Subcutaneous abdominal adipose tissue (tissue), 5 donors: ENCODE measurements around the gene MPRIP.

Experiments used
- H3K27ac ChIP-seq: one replicate; pipeline ENCODE4 v1.7.0; 2013; ENCODE audit warnings: low read depth, mild to moderate bottlenecking, inconsistent platforms, low read length, moderate library complexity
- H3K27me3 ChIP-seq, 5 donors: one replicate each; pipeline ENCODE4 v1.7.0; 2013; ENCODE audit warnings: low read length in 5 of 5, inconsistent platforms in 1 of 5; ENCODE audit not compliant: control insufficient read depth in 5 of 5, insufficient read depth in 4 of 5
- H3K36me3 ChIP-seq, 5 donors: one replicate each; pipeline ENCODE4 v1.7.0; 2013; ENCODE audit warnings: low read length in 5 of 5; ENCODE audit not compliant: control insufficient read depth in 5 of 5, insufficient read depth in 5 of 5
- H3K4me1 ChIP-seq, 5 donors: one replicate each; pipeline ENCODE4 v1.7.0; 2013; ENCODE audit warnings: low read length in 5 of 5, mild to moderate bottlenecking in 3 of 5, moderate library complexity in 1 of 5; ENCODE audit not compliant: control insufficient read depth in 5 of 5, insufficient read depth in 5 of 5
- H3K4me3 ChIP-seq, 5 donors: one replicate each; pipeline ENCODE4 v1.7.0; 2013; ENCODE audit warnings: low read length in 5 of 5, low read depth in 1 of 5
- H3K9ac ChIP-seq, 5 donors: one replicate each; pipeline ENCODE4 v1.7.0; 2013; ENCODE audit warnings: low read length in 5 of 5, mild to moderate bottlenecking in 4 of 5, moderate library complexity in 3 of 5
- H3K9me3 ChIP-seq, 5 donors: one replicate each; pipeline ENCODE4 v1.7.0; 2013; ENCODE audit warnings: low read length in 5 of 5; ENCODE audit not compliant: control insufficient read depth in 5 of 5
- donor health status: healthy.
- donor health status: healthy.
- donor health status: healthy.
- donor health status: healthy.
- donor health status: healthy.

The MPRIP gene

GRCh38 chr17:17175340-17175739, 133.1 kb downstream of the MPRIP start:
- H3K36me3 ChIP-seq = peaks cover 0 to 98% (median 93%) of the 10 kb centered on the region in 5 donors

GRCh38 chr17:17175917-17176316, 133.7 kb downstream of the MPRIP start:
- Histone ChIP-seq H3K9ac (peak overlapping the region in 1 of 5 donors; percentile 23), H3K27ac (no peak overlapping the region), H3K4me1 (peaks cover 0 to 39% (median 2%) of the 10 kb centered on the region in 5 donors), H3K9me3 (no peaks in the 10 kb centered on the region), H3K27me3 (no peaks in the 10 kb centered on the region), H3K36me3 (peaks cover 0 to 98% (median 94%) of the 10 kb centered on the region in 5 donors), H3K4me3 (no peak overlapping the region)

More at GRCh38 chr17:17175340-17175739, 133.1 kb downstream of the MPRIP start:
- Histone ChIP-seq H3K9me3 (no peaks in the 10 kb centered on the region), H3K27me3 (no peaks in the 10 kb centered on the region), H3K27ac (no peak overlapping the region), H3K9ac (peak overlapping the region in 1 of 5 donors; percentile 23), H3K4me1 (peaks cover 0 to 45% (median 2%) of the 10 kb centered on the region in 5 donors), H3K4me3 (no peak overlapping the region)

- H3K27ac ChIP-seq = no peak overlapping the region
- H3K9me3 ChIP-seq = no peaks in the 10 kb centered on the region
- H3K9ac ChIP-seq = no peak overlapping the region
- H3K36me3 ChIP-seq = peaks cover 0 to 98% (median 94%) of the 10 kb centered on the region in 5 donors
- no peak overlapping the region for H3K4me3 ChIP-seq
- H3K27me3 ChIP-seq = no peaks in the 10 kb centered on the region
- peaks cover 0 to 35% (median 2%) of the 10 kb centered on the region in 5 donors for H3K4me1 ChIP-seq
These were observed 134.1 kb downstream of the MPRIP start for GRCh38 chr17:17176341-17176740.

GRCh38 chr17:17177176-17177575, 134.9 kb downstream of the MPRIP start:
- Histone ChIP-seq H3K36me3 (peaks cover 0 to 98% (median 94%) of the 10 kb centered on the region in 5 donors), H3K27ac (no peak overlapping the region), H3K4me3 (no peak overlapping the region), H3K27me3 (no peaks in the 10 kb centered on the region), H3K4me1 (peaks cover 0 to 26% (median 0%) of the 10 kb centered on the region in 5 donors), H3K9ac (no peak overlapping the region), H3K9me3 (no peaks in the 10 kb centered on the region)

- H3K36me3 ChIP-seq = peaks cover 0 to 97% (median 92%) of the 10 kb centered on the region in 5 donors
- H3K4me1 ChIP-seq = peaks cover 0 to 25% (median 0%) of the 10 kb centered on the region in 5 donors
- no peaks in the 10 kb centered on the region for H3K9me3 ChIP-seq
- no peaks in the 10 kb centered on the region for H3K27me3 ChIP-seq
- H3K27ac ChIP-seq = no peak overlapping the region
- no peak overlapping the region for H3K4me3 ChIP-seq
- H3K9ac ChIP-seq = no peak overlapping the region
These were observed 137.1 kb downstream of the MPRIP start for GRCh38 chr17:17179371-17179827.

GRCh38 chr17:17180141-17180603, 137.9 kb downstream of the MPRIP start:
- Histone ChIP-seq H3K9ac (no peak overlapping the region), H3K27ac (no peak overlapping the region), H3K4me1 (peaks cover 0 to 29% (median 8%) of the 10 kb centered on the region in 5 donors), H3K27me3 (no peaks in the 10 kb centered on the region), H3K9me3 (no peaks in the 10 kb centered on the region), H3K36me3 (peaks cover 0 to 93% (median 87%) of the 10 kb centered on the region in 5 donors), H3K4me3 (no peak overlapping the region)

GRCh38 chr17:17180741-17181525, 138.7 kb downstream of the MPRIP start:
- no peaks in the 10 kb centered on the region for H3K27me3 ChIP-seq
- H3K4me1 ChIP-seq = peaks cover 0 to 26% (median 15%) of the 10 kb centered on the region in 5 donors
- no peak overlapping the region for H3K9ac ChIP-seq
- peaks cover 0 to 86% (median 79%) of the 10 kb centered on the region in 5 donors for H3K36me3 ChIP-seq
- no peak overlapping the region for H3K4me3 ChIP-seq
- no peak overlapping the region for H3K27ac ChIP-seq
- H3K9me3 ChIP-seq = no peaks in the 10 kb centered on the region

- H3K27ac ChIP-seq = no peak overlapping the region
- no peaks in the 10 kb centered on the region for H3K9me3 ChIP-seq
- H3K4me1 ChIP-seq = peaks cover 0 to 25% (median 19%) of the 10 kb centered on the region in 5 donors
- no peaks in the 10 kb centered on the region for H3K27me3 ChIP-seq
- H3K4me3 ChIP-seq = no peak overlapping the region
- no peak overlapping the region for H3K9ac ChIP-seq
- peaks cover 0 to 82% (median 74%) of the 10 kb centered on the region in 5 donors for H3K36me3 ChIP-seq
These were observed 139.7 kb downstream of the MPRIP start for GRCh38 chr17:17181666-17182597.

GRCh38 chr17:17182598-17183136, 140.4 kb downstream of the MPRIP start:
- Histone ChIP-seq H3K4me3 (no peak overlapping the region), H3K27me3 (no peaks in the 10 kb centered on the region), H3K9ac (no peak overlapping the region), H3K27ac (no peak overlapping the region), H3K36me3 (peaks cover 0 to 80% (median 67%) of the 10 kb centered on the region in 5 donors), H3K4me1 (peaks cover 0 to 30% (median 25%) of the 10 kb centered on the region in 5 donors), H3K9me3 (no peaks in the 10 kb centered on the region)
